Upper lobe of left lung (tissue), 4 donors: ENCODE results near the gene ALKAL2.

Source experiments
- CTCF ChIP-seq, 6 experiments: fragments of 450-650 bp in 4 of 6; fragments of 200-600 bp in 2 of 6; sonication (generic) in 2 of 6; IDR thresholded peaks; one replicate each; pipeline ENCODE4 v1.5.1; 2016 to 2019; ENCODE audit warnings: antibody characterized with exemption in 6 of 6
- EP300 ChIP-seq, 4 donors: sonication (generic); formaldehyde crosslinking; IDR thresholded peaks; one replicate each; pipeline ENCODE4 v1.5.1; 2017; ENCODE audit warnings: antibody characterized with exemption in 4 of 4, control low read depth in 2 of 4
- POLR2A ChIP-seq, 4 donors: fragments of 450-650 bp; IDR thresholded peaks; one replicate each; pipeline ENCODE4 v1.5.1; 2016 to 2017; ENCODE audit warnings: antibody characterized with exemption in 4 of 4, mild to moderate bottlenecking in 2 of 4
- POLR2AphosphoS5 ChIP-seq, 2 donors: sonication (generic); formaldehyde crosslinking; IDR thresholded peaks; one replicate each; pipeline ENCODE4 v1.5.1; 2017; ENCODE audit warnings: antibody characterized with exemption in 2 of 2

GRCh38 chr2:264493-265468, 23.1 kb downstream of the ALKAL2 start, which contains the start of gene ACP1:
- no peak for TF ChIP-seq EP300 (IDR thresholded peaks at IDR 0.05)
- peak in 3 of 4 donors; percentile 85 to 91 (median 89) for TF ChIP-seq POLR2A (IDR thresholded peaks at IDR 0.05)
- peak in 1 of 6 experiments; percentile 40 for TF ChIP-seq CTCF (IDR thresholded peaks at IDR 0.05)
- TF ChIP-seq POLR2AphosphoS5 (IDR thresholded peaks at IDR 0.05), result peak; percentile 86 to 97
